GM18499 (cell line): ENCODE measurements around the gene CNOT2.
"Not testable (repeated sequence)": the region's sequence is repeated elsewhere in the genome, so short reads cannot be mapped to it uniquely, and the experiment has no call there.

ENCODE experiments used
- ATAC-seq: cut with Tn5 transposase; IDR thresholded peaks from one replicate; pipeline ENCODE4 v1.9.1; 2021; ENCODE audit warnings: moderate number of reproducible peaks; ENCODE audit not compliant: insufficient read depth, unreplicated experiment

CNOT2 gene

GRCh38 chr12:70359458-70360197 is 116.4 kb downstream of the CNOT2 start:
- ATAC-seq: no peak

GRCh38 chr12:70360218-70360617 is 117.0 kb downstream of the CNOT2 start:
- ATAC-seq: no peak

- ATAC-seq: no peak
Measured at GRCh38 chr12:70364695-70365397, 121.6 kb downstream of the CNOT2 start.

GRCh38 chr12:70365398-70365647 is 122.1 kb downstream of the CNOT2 start:
- no peak for ATAC-seq

- ATAC-seq: peak; percentile 38
Measured at GRCh38 chr12:70365648-70366518, 122.7 kb downstream of the CNOT2 start, which contains the start of gene KCNMB4. Gene KCNMB4, plus strand, starts transcription at chr12:70366290. Its CDS starts 445 bp downstream, at chr12:70366735.

GRCh38 chr12:70366581-70367257 is 123.5 kb downstream of the CNOT2 start:
- peak; percentile 30 for ATAC-seq

- ATAC-seq: no peak
Measured at GRCh38 chr12:70367258-70368141, 124.3 kb downstream of the CNOT2 start.

- no peak for ATAC-seq
Measured at GRCh38 chr12:70372881-70373280, 129.6 kb downstream of the CNOT2 start.

GRCh38 chr12:70379846-70380245 is 136.6 kb downstream of the CNOT2 start:
- ATAC-seq: no peak

- no peak for ATAC-seq
Measured at GRCh38 chr12:70383484-70383883, 140.3 kb downstream of the CNOT2 start.

- no peak for ATAC-seq
Measured at GRCh38 chr12:70383886-70384285, 140.7 kb downstream of the CNOT2 start.

GRCh38 chr12:70386771-70387170 is 143.5 kb downstream of the CNOT2 start:
- no peak for ATAC-seq

GRCh38 chr12:70389678-70390077 is 146.4 kb downstream of the CNOT2 start:
- ATAC-seq: no peak

- ATAC-seq: not testable (repeated sequence)
Measured at GRCh38 chr12:70392631-70393030, 149.4 kb downstream of the CNOT2 start.

GRCh38 chr12:70393787-70394499 is 150.7 kb downstream of the CNOT2 start:
- ATAC-seq: no peak

- ATAC-seq: no peak
Measured at GRCh38 chr12:70398002-70398401, 154.8 kb downstream of the CNOT2 start.

GRCh38 chr12:70398862-70399261 is 155.6 kb downstream of the CNOT2 start:
- ATAC-seq: no peak

GRCh38 chr12:70399311-70399710 is 156.1 kb downstream of the CNOT2 start:
- no peak for ATAC-seq

GRCh38 chr12:70400124-70400523 is 156.9 kb downstream of the CNOT2 start:
- no peak for ATAC-seq
